Body of pancreas (tissue), 4 donors: ENCODE data around the gene FOXO1. TPM values are rescaled to one million over a fixed set of nuclear protein-coding genes. Genes with fewer than 3 reads are reported as not detected.
A peak's percentile ranks its signal among the peaks of the same experiment; 100 is the strongest.

Experiments used
- ATAC-seq: fragments of 150-250 bp; one replicate; pipeline ENCODE4 v1.9.1; 2016
- DNase-seq, 4 donors: peaks; one replicate each; pipeline ENCODE4 v3.0.0-alpha.2; 2019
- H3K27ac ChIP-seq, 4 donors: fragments of 200-600 bp; sonication (generic); 1 replicate in 3 of 4; 2 replicates in 1 of 4; pipeline versions ENCODE4 v1.5.1 to v1.6.1; 2016 to 2019; ENCODE audit warnings: mild to moderate bottlenecking in 1 of 4, mixed read lengths in 1 of 4, moderate library complexity in 1 of 4
- H3K27me3 ChIP-seq, 2 donors: fragments of 200-600 bp; sonication (generic); one replicate each; pipeline ENCODE4 v1.6.0; 2016; ENCODE audit warnings: mild to moderate bottlenecking in 1 of 2
- H3K36me3 ChIP-seq, 2 donors: fragments of 200-600 bp; sonication (generic); replicated peaks in 1 of 2; 2 replicates each; pipeline ENCODE4 v1.5.1; 2016; ENCODE audit warnings: low read depth in 2 of 2; ENCODE audit not compliant: insufficient read depth in 1 of 2
- H3K4me1 ChIP-seq: fragments of 200-600 bp; sonication (generic); one replicate; pipeline ENCODE4 v1.6.0; 2016
- H3K4me3 ChIP-seq, 2 donors: fragments of 200-600 bp; sonication (generic); 1 replicate in 1 of 2; 2 replicates in 1 of 2; pipeline ENCODE4 v1.5.1; 2016 to 2019
- H3K9me3 ChIP-seq, 3 donors: fragments of 200-600 bp; sonication (generic); 1 replicate in 2 of 3; 2 replicates in 1 of 3; pipeline ENCODE4 v1.5.1; 2016
- POLR2A ChIP-seq, 3 donors: fragments of 450-650 bp; IDR thresholded peaks; one replicate each; pipeline ENCODE4 v1.6.1; 2016; ENCODE audit warnings: antibody characterized with exemption in 3 of 3, mild to moderate bottlenecking in 2 of 3
- WGBS, 2 donors: methylation state at CpG; one replicate each; pipeline ENCODE4 v1.1.5; 2017; 5-methylcytosine and 5-hydroxymethylcytosine counted together
- intact Hi-C: fragments of 100-400 bp; cut with DNase I; formaldehyde crosslinking; loops from one replicate; pipeline ENCODE4 v1.15.1; 2023
- total RNA-seq, 2 donors: library from RNA; depleted of rRNA; stranded (reverse); fragments of >200 nt; gene quantifications; one replicate each; pipeline ENCODE4 v1.1.0, GENCODE V29; 2016
- TF ChIP-seq, protein P1 (sequence below), 7 experiments: fragments of 450-650 bp in 4 of 7; fragments of 200-600 bp in 3 of 7; sonication (generic) in 3 of 7; IDR thresholded peaks; one replicate each; pipeline ENCODE4 v1.5.1; 2016 to 2019; ENCODE audit warnings: antibody characterized with exemption in 7 of 7

The FOXO1 gene
- total RNA-seq, 2 donors from 2014 or later: 24.1 to 51.1 TPM

DNA sequence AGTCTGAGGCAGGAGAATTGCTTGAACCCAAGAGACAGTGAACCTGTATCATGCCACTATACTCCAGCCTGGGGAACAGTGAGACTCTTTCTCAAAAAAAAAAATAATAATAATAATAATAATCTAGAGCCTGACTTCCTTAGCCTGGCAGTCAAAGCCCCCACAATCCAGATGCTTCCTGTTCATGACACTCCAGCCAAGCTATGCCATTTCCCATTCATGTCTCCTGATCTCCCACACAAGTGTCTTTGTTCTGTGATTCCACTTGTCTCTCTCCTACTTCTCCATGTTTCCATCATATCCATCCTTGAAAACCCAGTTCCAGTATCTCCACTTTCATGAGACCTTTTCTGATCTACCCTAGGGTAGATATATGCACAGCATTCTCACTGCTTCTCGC, 150.7 kb downstream of the FOXO1 start:
- no peak overlapping the region for H3K4me3 ChIP-seq
- H3K4me1 ChIP-seq: peaks cover 22% of the 10 kb centered on the region
- WGBS, 2 donors: 92 to 94% methylated on average over 1 of the region's 1 CpG
- DNase-seq (no peak), ATAC-seq (no peak)
- H3K27ac ChIP-seq: no peak overlapping the region
- H3K36me3 ChIP-seq: no peaks in the 10 kb centered on the region
- no peaks in the 10 kb centered on the region for H3K27me3 ChIP-seq
- H3K9me3 ChIP-seq: no peaks in the 10 kb centered on the region
- intact Hi-C loops: no loop called here
- TF ChIP-seq, protein P1, sequence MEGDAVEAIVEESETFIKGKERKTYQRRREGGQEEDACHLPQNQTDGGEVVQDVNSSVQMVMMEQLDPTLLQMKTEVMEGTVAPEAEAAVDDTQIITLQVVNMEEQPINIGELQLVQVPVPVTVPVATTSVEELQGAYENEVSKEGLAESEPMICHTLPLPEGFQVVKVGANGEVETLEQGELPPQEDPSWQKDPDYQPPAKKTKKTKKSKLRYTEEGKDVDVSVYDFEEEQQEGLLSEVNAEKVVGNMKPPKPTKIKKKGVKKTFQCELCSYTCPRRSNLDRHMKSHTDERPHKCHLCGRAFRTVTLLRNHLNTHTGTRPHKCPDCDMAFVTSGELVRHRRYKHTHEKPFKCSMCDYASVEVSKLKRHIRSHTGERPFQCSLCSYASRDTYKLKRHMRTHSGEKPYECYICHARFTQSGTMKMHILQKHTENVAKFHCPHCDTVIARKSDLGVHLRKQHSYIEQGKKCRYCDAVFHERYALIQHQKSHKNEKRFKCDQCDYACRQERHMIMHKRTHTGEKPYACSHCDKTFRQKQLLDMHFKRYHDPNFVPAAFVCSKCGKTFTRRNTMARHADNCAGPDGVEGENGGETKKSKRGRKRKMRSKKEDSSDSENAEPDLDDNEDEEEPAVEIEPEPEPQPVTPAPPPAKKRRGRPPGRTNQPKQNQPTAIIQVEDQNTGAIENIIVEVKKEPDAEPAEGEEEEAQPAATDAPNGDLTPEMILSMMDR (IDR thresholded peaks at IDR 0.05): no peak
- TF ChIP-seq POLR2A (IDR thresholded peaks at IDR 0.05): no peak

DNA sequence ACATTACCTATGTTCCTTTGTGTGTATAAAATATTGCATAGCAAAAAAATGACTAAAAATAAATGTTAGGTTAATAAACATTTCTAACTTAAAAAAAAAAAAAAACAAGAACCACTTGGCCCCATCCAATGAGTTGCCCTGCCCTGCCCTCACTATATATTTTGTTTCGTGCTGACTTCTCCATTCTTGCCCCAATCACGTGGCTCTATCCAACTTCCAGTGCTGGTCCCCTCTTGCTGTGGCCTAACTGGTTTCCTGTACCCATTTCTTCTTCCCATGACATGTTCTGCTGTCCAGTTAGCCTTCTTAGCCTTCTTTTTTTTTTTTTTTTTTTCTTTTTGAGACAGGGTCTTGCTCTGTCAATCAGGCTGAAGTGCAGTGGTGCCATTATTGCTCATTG, 151.6 kb downstream of the FOXO1 start:
- Histone ChIP-seq H3K4me1 (peaks cover 22% of the 10 kb centered on the region), H3K36me3 (no peaks in the 10 kb centered on the region), H3K4me3 (no peak overlapping the region), H3K27me3 (no peaks in the 10 kb centered on the region), H3K27ac (no peak overlapping the region), H3K9me3 (no peaks in the 10 kb centered on the region)
- no peak for TF ChIP-seq POLR2A (IDR thresholded peaks at IDR 0.05)
- TF ChIP-seq, protein P1 (IDR thresholded peaks at IDR 0.05): no peak
- intact Hi-C loops: no loop called here
- WGBS, 2 donors: 85 to 88% methylated on average over 2 of the region's 2 CpGs
- DNase-seq (no peak), ATAC-seq (no peak)

DNA sequence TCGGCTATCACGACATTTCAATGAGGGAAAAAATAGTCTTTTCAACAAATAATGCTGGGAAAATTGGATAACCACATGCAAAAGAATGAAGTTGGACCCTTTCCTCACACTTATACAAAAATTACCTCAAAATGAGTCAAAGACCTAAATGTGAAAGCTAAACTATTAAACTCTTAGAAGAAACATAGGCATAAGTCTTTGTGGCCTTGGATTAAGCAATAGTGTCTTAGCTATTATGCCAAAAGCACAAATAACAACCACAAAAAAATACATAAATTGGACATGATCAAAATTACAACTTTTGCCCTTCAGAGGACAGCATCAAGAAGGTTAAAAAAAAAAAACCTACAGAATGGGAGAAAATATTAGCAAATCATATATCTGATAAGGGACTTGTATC, 156.6 kb downstream of the FOXO1 start:
- Histone ChIP-seq H3K27me3 (no peaks in the 10 kb centered on the region), H3K4me3 (no peak overlapping the region), H3K9me3 (no peaks in the 10 kb centered on the region), H3K36me3 (no peaks in the 10 kb centered on the region), H3K27ac (no peak overlapping the region), H3K4me1 (peaks cover 4% of the 10 kb centered on the region)
- 82 to 96% methylated on average over 2 of the region's 2 CpGs for WGBS, 2 donors
- ATAC-seq: no peak
- DNase-seq: no peak
- intact Hi-C loops: no loop called here
- TF ChIP-seq POLR2A (IDR thresholded peaks at IDR 0.05): no peak

DNA sequence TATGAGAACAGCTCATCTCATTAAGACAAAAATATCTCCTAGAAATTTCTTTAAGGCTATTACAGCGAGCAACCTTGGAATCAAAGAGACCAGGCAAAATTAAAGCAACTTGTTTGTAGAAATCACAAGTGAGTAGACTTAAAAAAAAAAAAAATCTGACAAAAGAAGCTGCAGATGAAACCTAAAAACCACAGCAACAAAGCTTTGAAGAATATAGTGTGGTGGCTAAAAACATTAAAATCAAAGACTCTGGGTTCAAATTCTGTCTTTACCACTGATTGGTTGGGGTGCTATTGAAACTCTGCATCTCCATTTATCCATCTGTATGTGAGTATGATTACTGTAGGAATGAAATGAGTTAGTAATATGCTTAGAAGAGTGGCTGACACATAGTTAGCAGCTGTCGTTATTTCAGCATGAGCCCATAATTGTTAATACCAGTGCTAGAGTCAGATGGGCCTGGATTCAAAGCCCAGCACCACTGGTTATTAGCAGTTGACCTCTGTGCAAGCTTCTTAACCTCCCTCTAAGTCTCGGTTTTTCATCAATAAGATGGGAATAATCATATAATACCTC, 157.6 kb downstream of the FOXO1 start:
- no peaks in the 10 kb centered on the region for H3K9me3 ChIP-seq
- no peaks in the 10 kb centered on the region for H3K36me3 ChIP-seq
- WGBS, 2 donors: 81 to 88% methylated on average over 3 of the region's 3 CpGs
- no peak overlapping the region for H3K27ac ChIP-seq
- no peaks in the 10 kb centered on the region for H3K27me3 ChIP-seq
- intact Hi-C loops: no loop called here
- TF ChIP-seq, protein P1 (IDR thresholded peaks at IDR 0.05): no peak
- TF ChIP-seq POLR2A (IDR thresholded peaks at IDR 0.05): no peak
- DNase-seq (no peak), ATAC-seq (no peak)
- H3K4me1 ChIP-seq: peaks cover 4% of the 10 kb centered on the region
- H3K4me3 ChIP-seq: no peak overlapping the region

DNA sequence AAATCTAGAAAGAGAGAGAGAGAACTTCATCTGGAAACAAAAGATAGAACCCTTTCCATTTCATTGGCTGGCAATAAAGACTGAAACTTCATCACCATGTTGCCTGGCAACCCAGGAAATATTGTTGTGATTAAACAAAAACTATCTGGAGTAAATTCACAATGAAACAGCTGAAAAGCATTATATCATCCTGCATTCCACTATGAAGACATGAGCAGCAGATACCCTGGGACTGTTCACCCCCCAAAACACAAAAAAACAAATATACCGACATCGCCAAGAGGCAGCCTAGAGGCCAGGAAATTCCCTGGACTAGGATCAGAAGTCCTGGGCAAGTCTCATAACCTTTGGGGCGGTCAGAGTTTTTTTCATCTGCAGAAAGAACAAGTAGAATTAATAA, 158.3 kb downstream of the FOXO1 start:
- peak overlapping the region in 1 of 4 donors; percentile 31 for H3K27ac ChIP-seq
- ATAC-seq (peak; percentile 71), DNase-seq (peak in 1 of 4 donors; percentile 29)
- H3K36me3 ChIP-seq: no peaks in the 10 kb centered on the region
- WGBS, 2 donors: 65 to 70% methylated on average over 3 of the region's 3 CpGs
- TF ChIP-seq, protein P1 (IDR thresholded peaks at IDR 0.05): no peak
- H3K9me3 ChIP-seq: no peaks in the 10 kb centered on the region
- H3K4me3 ChIP-seq: no peak overlapping the region
- H3K4me1 ChIP-seq: peaks cover 4% of the 10 kb centered on the region
- intact Hi-C loops: no loop called here
- H3K27me3 ChIP-seq: no peaks in the 10 kb centered on the region
